AG04450 (cell line): ENCODE data around the gene TRIM71. TPM values are rescaled to one million over a fixed set of nuclear protein-coding genes. Genes with fewer than 3 reads are reported as not detected.
"Not testable (repeated sequence)": the region's sequence is repeated elsewhere in the genome, so short reads cannot be mapped to it uniquely, and the experiment has no call there.

Experiments used
- CTCF ChIA-PET: fragments of 300-600, 350-600 bp; formaldehyde crosslinking; extraction: SDS; loops from one replicate; lab custom pipeline; 2022; ENCODE audit warnings: antibody characterized with exemption, inconsistent platforms; lab: Charles Lee
- POLR2A ChIA-PET: fragments of 350-600 bp; formaldehyde crosslinking; extraction: SDS; loops from one replicate; lab custom pipeline; 2021; ENCODE audit warnings: antibody characterized with exemption, inconsistent platforms; lab: Yijun Ruan, JAX
- DNase-seq: peaks from one replicate; pipeline ENCODE4 v3.0.0-alpha.2; 2011; ENCODE audit warnings: low read depth, low spot score
- H3K27ac ChIP-seq: one replicate; pipeline ENCODE4 v1.5.1; 2012; ENCODE audit warnings: low read depth, low read length, control low read depth
- H3K27me3 ChIP-seq: one replicate; pipeline ENCODE4 v1.6.0; 2012; ENCODE audit warnings: low read length; ENCODE audit not compliant: control insufficient read depth, insufficient read depth
- H3K4me3 ChIP-seq: 2 replicates; pipeline ENCODE4 v1.5.1; 2011; ENCODE audit warnings: mild to moderate bottlenecking, low read depth, low read length, control low read depth
- H3K9me3 ChIP-seq: 2 replicates; pipeline ENCODE4 v1.5.1; 2012; ENCODE audit warnings: low read length; ENCODE audit not compliant: control insufficient read depth, insufficient read depth
- polyA plus RNA-seq: library from polyadenylated mRNA; depleted of rRNA; stranded (reverse); fragments of >200 nt; gene quantifications from 2 replicates; pipeline ENCODE4 v1.2.3, GENCODE V29; 2011
- TF ChIP-seq, protein P1 (sequence below): IDR thresholded peaks from 2 replicates; pipeline ENCODE4 v1.5.1; 2011; ENCODE audit warnings: low read depth, low read length, control low read depth, inconsistent platforms

TRIM71 gene
- polyA plus RNA-seq, 1 experiment: not detected

DNA sequence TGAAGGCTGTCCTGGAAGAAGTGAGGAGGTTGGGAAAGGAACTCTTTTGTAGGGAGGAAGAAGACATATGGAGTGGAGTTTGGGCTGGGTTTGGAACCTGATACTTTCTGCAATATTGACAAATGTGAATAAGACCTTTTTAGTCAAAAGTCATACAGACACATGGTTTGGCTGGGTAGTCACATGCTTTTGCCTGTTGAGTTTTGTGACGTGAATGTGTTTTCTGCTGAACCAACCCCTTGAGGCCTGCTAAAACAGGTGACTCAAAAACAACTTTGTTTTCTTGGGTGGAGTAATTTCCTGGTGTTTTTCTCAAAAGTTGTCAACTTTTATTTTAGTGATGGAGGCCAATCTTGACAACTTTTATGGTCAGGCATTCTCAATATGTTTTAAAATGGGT, 94.2 kb downstream of the TRIM71 start:
- TF ChIP-seq, protein P1, sequence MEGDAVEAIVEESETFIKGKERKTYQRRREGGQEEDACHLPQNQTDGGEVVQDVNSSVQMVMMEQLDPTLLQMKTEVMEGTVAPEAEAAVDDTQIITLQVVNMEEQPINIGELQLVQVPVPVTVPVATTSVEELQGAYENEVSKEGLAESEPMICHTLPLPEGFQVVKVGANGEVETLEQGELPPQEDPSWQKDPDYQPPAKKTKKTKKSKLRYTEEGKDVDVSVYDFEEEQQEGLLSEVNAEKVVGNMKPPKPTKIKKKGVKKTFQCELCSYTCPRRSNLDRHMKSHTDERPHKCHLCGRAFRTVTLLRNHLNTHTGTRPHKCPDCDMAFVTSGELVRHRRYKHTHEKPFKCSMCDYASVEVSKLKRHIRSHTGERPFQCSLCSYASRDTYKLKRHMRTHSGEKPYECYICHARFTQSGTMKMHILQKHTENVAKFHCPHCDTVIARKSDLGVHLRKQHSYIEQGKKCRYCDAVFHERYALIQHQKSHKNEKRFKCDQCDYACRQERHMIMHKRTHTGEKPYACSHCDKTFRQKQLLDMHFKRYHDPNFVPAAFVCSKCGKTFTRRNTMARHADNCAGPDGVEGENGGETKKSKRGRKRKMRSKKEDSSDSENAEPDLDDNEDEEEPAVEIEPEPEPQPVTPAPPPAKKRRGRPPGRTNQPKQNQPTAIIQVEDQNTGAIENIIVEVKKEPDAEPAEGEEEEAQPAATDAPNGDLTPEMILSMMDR: no peak
- Histone ChIP-seq H3K9me3 (peaks cover 4% of the 10 kb centered on the region; the same call in 1 of the 2 replicates), H3K27me3 (no peaks in the 10 kb centered on the region), H3K27ac (no peak overlapping the region), H3K4me3 (no peak overlapping the region)
- POLR2A ChIA-PET: no interaction called here
- DNase-seq: no peak
- CTCF ChIA-PET: no interaction called here

DNA sequence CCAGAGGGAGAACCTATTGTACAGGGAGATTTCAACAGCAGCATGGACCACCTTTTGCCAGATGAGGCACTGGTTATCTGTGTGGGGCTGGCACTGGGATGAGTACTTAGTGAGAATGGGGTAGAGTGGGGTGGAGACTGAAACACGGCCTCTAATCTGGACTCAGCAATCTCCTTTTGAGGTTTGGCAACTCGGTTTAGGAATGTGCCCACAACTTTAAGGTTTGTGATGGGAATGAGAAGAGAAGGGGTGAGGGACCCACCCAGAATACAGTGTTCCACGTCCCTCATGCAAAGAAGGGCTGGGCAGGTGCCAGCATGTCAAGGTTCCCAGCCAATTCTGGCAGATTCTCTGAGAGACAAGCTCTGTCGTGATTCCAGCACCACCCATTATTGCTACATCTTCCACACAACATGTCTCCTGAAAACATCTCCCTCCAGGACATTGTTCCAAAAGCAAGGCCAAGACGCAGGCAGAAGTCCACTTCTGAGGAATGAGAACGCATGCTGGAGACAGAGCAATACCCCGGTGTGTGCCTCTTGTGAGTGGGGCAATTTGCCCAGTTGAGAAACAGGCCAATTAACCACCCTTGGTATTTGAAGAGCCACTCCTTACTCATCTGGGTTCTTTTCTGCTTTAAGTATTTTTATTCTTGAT, 96.1 kb downstream of the TRIM71 start:
- Histone ChIP-seq H3K27me3 (peaks cover 4% of the 10 kb centered on the region), H3K27ac (no peak overlapping the region), H3K9me3 (peaks cover 8% of the 10 kb centered on the region; the same call in 1 of the 2 replicates), H3K4me3 (no peak overlapping the region)
- TF ChIP-seq, protein P1: no peak
- ChIA-PET CTCF (no interaction called here), POLR2A (no interaction called here)
- DNase-seq: no peak

DNA sequence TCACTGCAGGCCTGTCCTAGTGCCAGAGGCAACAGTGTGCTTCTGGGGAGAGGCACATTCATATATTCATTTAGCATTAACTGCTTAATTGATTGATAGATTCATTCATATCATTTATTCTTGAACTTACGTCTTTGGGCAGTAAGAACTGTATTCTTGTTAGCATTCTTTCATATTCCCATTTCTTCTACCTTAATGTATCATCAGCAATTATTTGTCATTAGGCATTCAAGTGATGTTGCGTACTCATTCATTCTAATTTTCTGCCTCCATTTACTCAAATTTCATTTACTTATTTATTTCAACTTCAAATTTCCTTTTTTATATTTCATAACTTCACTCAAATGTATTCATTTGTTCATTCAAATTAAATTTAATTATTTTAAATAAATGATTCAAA, 102.1 kb downstream of the TRIM71 start:
- Histone ChIP-seq H3K9me3 (peaks cover 8% of the 10 kb centered on the region; the same call in 1 of the 2 replicates), H3K4me3 (no peak overlapping the region), H3K27ac (no peak overlapping the region), H3K27me3 (peaks cover 6% of the 10 kb centered on the region)
- no peak for DNase-seq
- TF ChIP-seq, protein P1: no peak
- POLR2A ChIA-PET: no interaction called here
- CTCF ChIA-PET: interaction anchor here (1.2 kb wide), 1 partner anchor 14 kb away, joined by 3 read pairs; no protein-coding TSS in a partner anchor

DNA sequence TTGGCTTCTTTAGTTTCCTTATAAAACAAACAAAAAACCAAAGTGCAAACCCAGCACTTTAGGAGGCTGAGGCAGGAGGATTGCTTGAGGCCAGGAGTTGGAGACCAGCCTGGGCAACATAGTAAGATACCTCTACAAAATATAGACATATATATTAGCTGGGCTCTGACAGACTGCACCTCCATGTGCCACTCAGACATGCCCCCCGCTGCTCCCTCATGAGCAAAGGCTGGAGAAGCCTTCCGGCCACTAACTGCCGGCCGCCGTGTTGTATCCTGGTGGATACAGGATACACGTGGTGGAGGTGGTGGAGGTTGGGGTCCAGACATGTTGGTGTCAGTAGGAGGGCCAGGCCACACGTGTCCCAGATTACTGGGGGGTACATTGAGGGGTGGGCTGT, 104.3 kb downstream of the TRIM71 start:
- Histone ChIP-seq H3K4me3 (no peak overlapping the region), H3K9me3 (peaks cover 4% of the 10 kb centered on the region; the same call in 1 of the 2 replicates), H3K27ac (no peak overlapping the region), H3K27me3 (peaks cover 6% of the 10 kb centered on the region)
- TF ChIP-seq, protein P1: no peak
- DNase-seq: no peak
- CTCF ChIA-PET: interaction anchor here (1.4 kb wide), 1 partner anchor 12 kb away, joined by 4 read pairs; no protein-coding TSS in a partner anchor
- POLR2A ChIA-PET: no interaction called here

DNA sequence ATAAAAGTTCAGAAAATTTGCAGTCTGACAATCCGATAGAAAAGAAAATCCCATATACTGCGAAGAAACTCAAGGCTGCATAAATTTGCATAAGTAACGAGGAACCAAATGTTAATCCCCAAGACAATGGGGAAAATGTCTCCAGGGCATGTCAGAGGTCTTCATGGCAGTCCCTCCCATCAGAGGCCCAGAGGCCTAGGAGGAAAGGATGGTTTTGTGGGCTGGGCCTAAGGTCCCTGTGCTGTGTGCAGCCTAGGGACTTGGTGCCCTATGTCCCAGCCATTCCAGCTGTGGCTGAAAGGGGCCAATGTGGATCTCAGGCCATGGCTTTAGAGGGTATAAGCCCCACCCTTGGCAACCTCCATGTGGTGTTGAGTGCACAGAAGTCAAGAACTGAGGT, 112.4 kb downstream of the TRIM71 start:
- DNase-seq: no peak
- TF ChIP-seq, protein P1: no peak
- CTCF ChIA-PET: no interaction called here
- POLR2A ChIA-PET: no interaction called here
- no peaks in the 10 kb centered on the region for H3K9me3 ChIP-seq
- H3K27ac ChIP-seq: no peak overlapping the region
- H3K27me3 ChIP-seq: no peaks in the 10 kb centered on the region
- no peak overlapping the region for H3K4me3 ChIP-seq

DNA sequence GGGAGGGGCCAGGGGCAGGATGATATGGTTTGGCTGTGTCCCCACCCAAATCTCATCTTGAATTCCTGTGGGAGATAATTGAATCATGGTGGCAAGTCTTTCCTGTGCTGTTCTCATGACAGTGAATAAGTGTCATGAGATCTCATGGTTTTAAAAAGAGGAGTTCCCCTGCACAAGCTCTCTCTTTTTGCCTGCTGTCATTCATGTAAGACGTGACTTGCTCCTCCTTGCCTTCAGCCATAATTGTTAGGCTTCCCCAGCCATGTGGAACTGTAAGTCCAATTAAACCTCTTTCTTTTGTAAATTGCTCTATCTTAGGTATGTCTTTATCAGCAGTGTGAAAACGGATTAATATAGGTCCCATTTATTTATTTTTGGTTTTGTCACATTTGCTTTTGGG, 113.5 kb downstream of the TRIM71 start:
- CTCF ChIA-PET: interaction anchor here (0.9 kb wide), 1 partner anchor 143 kb away, joined by 3 read pairs; no protein-coding TSS in a partner anchor
- H3K9me3 ChIP-seq, DNase-seq, H3K4me3 ChIP-seq, H3K27ac ChIP-seq, H3K27me3 ChIP-seq, POLR2A ChIA-PET: not testable (repeated sequence)
